K562 (cell line): ENCODE results near the gene COL5A1.

Experiments used
- RB1 ChIP-seq: fragments of 450-650 bp; IDR thresholded peaks from 2 replicates; pipeline ENCODE4 v1.6.1; 2017; ENCODE audit warnings: low read depth, mild to moderate bottlenecking
- SNAPC5 ChIP-seq: fragments of 250-450 bp; sonication (Bioruptor Pico); IDR thresholded peaks from 2 replicates; pipeline ENCODE4 v1.8.0; 2021; ENCODE audit warnings: moderate library complexity, mild to moderate bottlenecking, inconsistent platforms
- TEAD4 ChIP-seq, 2 experiments: sonication (generic) in 1 of 2; formaldehyde crosslinking in 1 of 2; IDR thresholded peaks; 2 replicates each; pipeline versions ENCODE4 v1.6.1 to v1.8.0; 2012 to 2022; ENCODE audit warnings: borderline replicate concordance in 1 of 2, inconsistent platforms in 1 of 2, low read length in 1 of 2, mild to moderate bottlenecking in 1 of 2, missing genetic modification reagents in 1 of 2
- TF ChIP-seq, protein P1 (sequence below), 3 experiments: IDR thresholded peaks in 2 of 3; conservative IDR thresholded peaks in 1 of 3; 2 replicates each; pipeline ENCODE4 v1.5.1; 2011 to 2012; ENCODE audit warnings: low read length in 3 of 3, mild to moderate bottlenecking in 3 of 3, control low read depth in 2 of 3, improper control_type of control experiment in 1 of 3, inconsistent platforms in 1 of 3, low read depth in 1 of 3, mixed read lengths in 1 of 3, moderate library complexity in 1 of 3; ENCODE audit not compliant: insufficient read depth in 2 of 3

- TF ChIP-seq TEAD4 (IDR thresholded peaks at IDR 0.05; ENCODE audit: low read length) = no peak
- no peak for TF ChIP-seq TEAD4 (CRISPR knock-in tag; IDR thresholded peaks at IDR 0.05; ENCODE audit: borderline replicate concordance)
- TF ChIP-seq, protein P1, sequence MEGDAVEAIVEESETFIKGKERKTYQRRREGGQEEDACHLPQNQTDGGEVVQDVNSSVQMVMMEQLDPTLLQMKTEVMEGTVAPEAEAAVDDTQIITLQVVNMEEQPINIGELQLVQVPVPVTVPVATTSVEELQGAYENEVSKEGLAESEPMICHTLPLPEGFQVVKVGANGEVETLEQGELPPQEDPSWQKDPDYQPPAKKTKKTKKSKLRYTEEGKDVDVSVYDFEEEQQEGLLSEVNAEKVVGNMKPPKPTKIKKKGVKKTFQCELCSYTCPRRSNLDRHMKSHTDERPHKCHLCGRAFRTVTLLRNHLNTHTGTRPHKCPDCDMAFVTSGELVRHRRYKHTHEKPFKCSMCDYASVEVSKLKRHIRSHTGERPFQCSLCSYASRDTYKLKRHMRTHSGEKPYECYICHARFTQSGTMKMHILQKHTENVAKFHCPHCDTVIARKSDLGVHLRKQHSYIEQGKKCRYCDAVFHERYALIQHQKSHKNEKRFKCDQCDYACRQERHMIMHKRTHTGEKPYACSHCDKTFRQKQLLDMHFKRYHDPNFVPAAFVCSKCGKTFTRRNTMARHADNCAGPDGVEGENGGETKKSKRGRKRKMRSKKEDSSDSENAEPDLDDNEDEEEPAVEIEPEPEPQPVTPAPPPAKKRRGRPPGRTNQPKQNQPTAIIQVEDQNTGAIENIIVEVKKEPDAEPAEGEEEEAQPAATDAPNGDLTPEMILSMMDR (IDR thresholded peaks at IDR 0.05 in 2 of 3, conservative IDR thresholded peaks at IDR 0.05 in 1 of 3; ENCODE audit: insufficient read depth in 2 of 3, low read depth in 1 of 3, low read length in 3 of 3) = no peak
- TF ChIP-seq RB1 = no peak
- no peak for TF ChIP-seq SNAPC5 (CRISPR knock-in tag)
Observed at GRCh38 chr9:134829356-134829937, 187.8 kb downstream of the COL5A1 start.
